PC-3 (cell line): Measurements from ENCODE around the gene CLTCL1. TPM values are rescaled to one million over a fixed set of nuclear protein-coding genes. Genes with fewer than 3 reads are reported as not detected.

Experiments
- ATAC-seq: fragments of 200-7000 bp; cut with Tn5 transposase; 2 replicates; pipeline ENCODE4 v1.9.1; 2020; ENCODE audit warnings: mild to moderate bottlenecking, moderate library complexity
- BruUV-seq: library from RNA; stranded (reverse); fragments of 400-500 nt; replicated peaks from 2 replicates; lab custom pipeline; 2021; lab: Mats Ljungman, UMichigan
- CTCF ChIA-PET: fragments of 300-600 bp; sonication (Branson Sonifier 250); formaldehyde crosslinking; loops from one replicate; lab custom pipeline; 2022; ENCODE audit warnings: antibody characterized with exemption; lab: Charles Lee
- POLR2A ChIA-PET: fragments of 300-600 bp; sonication (Branson Sonifier 250); formaldehyde crosslinking; loops from one replicate; lab custom pipeline; 2022; ENCODE audit warnings: antibody characterized with exemption; ENCODE audit not compliant: unreplicated experiment; lab: Charles Lee
- DNase-seq: peaks from one replicate; pipeline ENCODE4 v3.0.0-alpha.2; 2015
- H2AFZ ChIP-seq: fragments of 300-600 bp; sonication (generic); 2 replicates; pipeline ENCODE4 v1.6.0; 2016; ENCODE audit warnings: antibody characterized with exemption, low read length
- H3F3A ChIP-seq: fragments of 300-600 bp; sonication (generic); one replicate; pipeline ENCODE4 v1.6.0; 2017; ENCODE audit warnings: antibody characterized with exemption, low read length, control low read depth, mild to moderate bottlenecking; ENCODE audit not compliant: unreplicated experiment
- H3K27ac ChIP-seq: fragments of 300-600 bp; sonication (generic); 2 replicates; pipeline ENCODE4 v1.5.1; 2016; ENCODE audit warnings: mild to moderate bottlenecking, low read length
- H3K27me3 ChIP-seq: fragments of 300-600 bp; sonication (generic); 2 replicates; pipeline ENCODE4 v1.6.1; 2016; ENCODE audit warnings: low read length, mixed read lengths
- H3K36me3 ChIP-seq: fragments of 300-600 bp; sonication (generic); 2 replicates; pipeline ENCODE4 v1.6.1; 2016; ENCODE audit warnings: low read depth, mixed run types, low read length, mixed read lengths
- H3K4me1 ChIP-seq: fragments of 300-600 bp; sonication (generic); 2 replicates; pipeline ENCODE4 v1.5.1; 2016; ENCODE audit warnings: low read length; ENCODE audit not compliant: insufficient read depth
- H3K4me2 ChIP-seq: fragments of 300-600 bp; sonication (generic); 2 replicates; pipeline ENCODE4 v1.6.0; 2016; ENCODE audit warnings: low read length
- H3K4me3 ChIP-seq: fragments of 300-600 bp; sonication (generic); 2 replicates; pipeline ENCODE4 v1.5.1; 2016; ENCODE audit warnings: mild to moderate bottlenecking, low read length, mixed read lengths
- H3K79me2 ChIP-seq: fragments of 300-600 bp; sonication (generic); 2 replicates; pipeline ENCODE4 v1.6.1; 2017; ENCODE audit warnings: low read length, mixed read lengths
- H3K9ac ChIP-seq: fragments of 300-600 bp; sonication (generic); 2 replicates; pipeline ENCODE4 v1.6.0; 2016; ENCODE audit warnings: mild to moderate bottlenecking, low read length
- H3K9me2 ChIP-seq: fragments of 300-600 bp; sonication (generic); replicated peaks from 2 replicates; pipeline ENCODE4 v1.6.1; 2016; ENCODE audit warnings: mixed run types, low read length, mixed read lengths
- H3K9me3 ChIP-seq: fragments of 300-600 bp; sonication (generic); 2 replicates; pipeline ENCODE4 v1.6.1; 2016; ENCODE audit warnings: low read length, mixed read lengths
- H4K20me1 ChIP-seq: fragments of 300-600 bp; sonication (generic); 2 replicates; pipeline ENCODE4 v1.6.1; 2016; ENCODE audit warnings: low read length, mixed read lengths
- EZH2 ChIP-seq: fragments of 300-600 bp; sonication (generic); IDR thresholded peaks from one replicate; pipeline ENCODE4 v1.6.1; 2017; ENCODE audit warnings: antibody characterized with exemption, mild to moderate bottlenecking, low read length; ENCODE audit not compliant: unreplicated experiment
- EZH2phosphoT487 ChIP-seq: fragments of 300-600 bp; sonication (generic); IDR thresholded peaks from 2 replicates; pipeline ENCODE4 v1.6.1; 2018; ENCODE audit warnings: mild to moderate bottlenecking, antibody characterized with exemption, low read length, borderline replicate concordance
- intact Hi-C: fragments of 100-400 bp; cut with micrococcal nuclease; formaldehyde crosslinking; loops from 2 replicates; pipeline ENCODE4 v1.9.0; 2023
- total RNA-seq: library from RNA; depleted of rRNA; stranded (reverse); fragments of >200 nt; gene quantifications from 2 replicates; pipeline ENCODE4 v1.2.3, GENCODE V29; 2014
- TF ChIP-seq, protein P1 (sequence below): fragments of 300-600 bp; sonication (generic); conservative IDR thresholded peaks from 2 replicates; pipeline ENCODE4 v1.5.1; 2017; ENCODE audit warnings: antibody characterized with exemption, low read depth, mild to moderate bottlenecking, low read length

The CLTCL1 gene
- total RNA-seq, 1 experiment from 2014 or later: 5.5 TPM

DNA sequence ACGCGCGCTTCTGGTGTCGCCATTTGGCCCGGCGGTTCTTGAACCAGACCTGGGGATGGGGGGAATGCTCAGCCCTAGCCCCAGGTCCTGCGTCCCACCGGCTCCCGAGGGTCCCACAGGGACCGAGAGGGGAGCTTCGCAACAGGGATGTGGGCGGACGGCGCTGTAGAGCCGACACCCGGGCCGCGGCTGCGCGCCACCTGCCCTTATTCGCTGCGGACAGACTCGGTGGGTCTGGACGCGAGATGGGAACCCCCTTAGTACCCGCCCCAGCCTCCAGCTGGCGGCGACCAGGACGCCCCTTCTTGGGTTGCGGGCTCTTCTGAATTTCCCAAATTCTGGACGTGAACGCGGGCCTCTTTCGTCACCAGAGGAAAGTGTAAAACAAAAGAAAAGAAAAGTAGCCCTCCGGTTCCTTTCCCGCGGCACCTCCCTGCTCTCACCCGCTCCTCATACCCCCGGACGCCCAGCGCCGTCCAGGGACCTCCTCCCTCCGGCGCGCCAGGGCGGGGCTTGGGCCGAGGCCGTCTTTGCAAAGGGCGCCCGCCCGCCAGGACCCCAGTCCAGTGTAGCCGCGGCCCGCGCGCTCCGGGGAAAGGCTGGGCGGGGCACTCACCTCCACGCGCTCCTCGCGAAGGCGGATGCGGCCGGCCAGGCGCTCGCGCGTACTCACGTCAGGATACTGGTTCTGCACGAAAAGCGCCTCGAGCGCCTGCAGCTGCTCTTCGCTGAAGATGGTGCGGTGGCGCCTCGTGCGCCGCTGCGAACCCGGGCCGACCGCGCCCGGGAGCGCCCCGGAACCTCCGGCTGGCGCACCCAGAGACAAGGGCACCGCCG is 142.3 kb downstream of the CLTCL1 start:
- Histone ChIP-seq H3K4me1 (no peaks in the 10 kb centered on the region), H3K9me2 (no peaks in the 10 kb centered on the region), H3F3A (no peaks in the 10 kb centered on the region), H3K27ac (no peak overlapping the region), H3K9ac (no peak overlapping the region), H3K4me3 (no peak overlapping the region), H3K79me2 (peaks cover 1% of the 10 kb centered on the region), H3K4me2 (no peak overlapping the region), H3K9me3 (no peaks in the 10 kb centered on the region), H4K20me1 (no peaks in the 10 kb centered on the region), H3K36me3 (no peaks in the 10 kb centered on the region), H3K27me3 (peaks cover 14% of the 10 kb centered on the region; the same call in 1 of the 2 replicates), H2AFZ (no peak overlapping the region)
- intact Hi-C loops: no loop called here
- ChIA-PET POLR2A (no interaction called here), CTCF (no interaction called here)
- BruUV-seq: no TSS peak
- no peak for ATAC-seq
- DNase-seq: no peak
- TF ChIP-seq, protein P1, sequence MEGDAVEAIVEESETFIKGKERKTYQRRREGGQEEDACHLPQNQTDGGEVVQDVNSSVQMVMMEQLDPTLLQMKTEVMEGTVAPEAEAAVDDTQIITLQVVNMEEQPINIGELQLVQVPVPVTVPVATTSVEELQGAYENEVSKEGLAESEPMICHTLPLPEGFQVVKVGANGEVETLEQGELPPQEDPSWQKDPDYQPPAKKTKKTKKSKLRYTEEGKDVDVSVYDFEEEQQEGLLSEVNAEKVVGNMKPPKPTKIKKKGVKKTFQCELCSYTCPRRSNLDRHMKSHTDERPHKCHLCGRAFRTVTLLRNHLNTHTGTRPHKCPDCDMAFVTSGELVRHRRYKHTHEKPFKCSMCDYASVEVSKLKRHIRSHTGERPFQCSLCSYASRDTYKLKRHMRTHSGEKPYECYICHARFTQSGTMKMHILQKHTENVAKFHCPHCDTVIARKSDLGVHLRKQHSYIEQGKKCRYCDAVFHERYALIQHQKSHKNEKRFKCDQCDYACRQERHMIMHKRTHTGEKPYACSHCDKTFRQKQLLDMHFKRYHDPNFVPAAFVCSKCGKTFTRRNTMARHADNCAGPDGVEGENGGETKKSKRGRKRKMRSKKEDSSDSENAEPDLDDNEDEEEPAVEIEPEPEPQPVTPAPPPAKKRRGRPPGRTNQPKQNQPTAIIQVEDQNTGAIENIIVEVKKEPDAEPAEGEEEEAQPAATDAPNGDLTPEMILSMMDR: no peak
- TF ChIP-seq EZH2 (no peak), EZH2phosphoT487 (no peak)

DNA sequence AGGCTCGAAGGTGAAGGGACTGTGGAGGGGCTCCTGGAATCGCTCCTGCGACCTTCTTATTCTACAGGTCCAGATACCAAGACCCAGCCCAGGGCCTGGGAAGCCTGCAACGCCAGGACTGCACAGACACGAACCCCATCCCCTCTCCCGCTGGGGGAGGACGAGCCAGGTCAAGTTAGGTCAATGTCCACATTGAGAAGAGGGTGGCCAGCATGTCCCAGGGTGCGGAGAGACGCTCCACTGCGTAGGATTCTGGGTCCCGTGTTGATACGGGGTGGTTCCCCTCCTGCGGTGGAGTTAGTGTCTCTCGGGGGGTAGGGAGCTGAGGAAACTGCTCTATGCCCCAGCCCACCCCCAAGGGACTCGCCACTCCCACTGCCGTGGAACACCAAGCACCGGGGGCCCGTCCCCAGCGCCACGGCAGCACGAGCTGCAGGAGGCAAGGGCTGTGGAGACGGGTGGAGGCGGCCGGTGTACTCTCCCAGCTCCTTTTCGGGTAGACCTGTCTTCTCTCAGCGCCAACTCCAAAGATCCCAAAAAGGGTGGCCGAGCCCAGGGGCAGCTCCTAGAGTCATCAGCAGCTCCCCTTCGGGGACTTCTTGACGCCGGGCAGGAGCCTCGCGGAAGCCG is 143.0 kb downstream of the CLTCL1 start:
- Histone ChIP-seq H3K4me2 (no peak overlapping the region), H3K4me3 (no peak overlapping the region), H3K36me3 (no peaks in the 10 kb centered on the region), H2AFZ (no peak overlapping the region), H3F3A (no peaks in the 10 kb centered on the region), H3K27me3 (peaks cover 14% of the 10 kb centered on the region; the same call in 1 of the 2 replicates), H3K9me2 (no peaks in the 10 kb centered on the region), H3K79me2 (peaks cover 9% of the 10 kb centered on the region), H3K9ac (no peak overlapping the region), H3K4me1 (no peaks in the 10 kb centered on the region), H4K20me1 (no peaks in the 10 kb centered on the region), H3K9me3 (no peaks in the 10 kb centered on the region), H3K27ac (no peak overlapping the region)
- ChIA-PET CTCF (no interaction called here), POLR2A (no interaction called here)
- DNase-seq (no peak), ATAC-seq (no peak)
- intact Hi-C loops: no loop called here
- no TSS peak for BruUV-seq
- no peak for TF ChIP-seq EZH2phosphoT487
- TF ChIP-seq, protein P1: no peak
- TF ChIP-seq EZH2: no peak
